Choroid plexus epithelial cell (primary cell): Measurements from ENCODE around the gene COL13A1.

Experiments used
- DNase-seq: peaks from one replicate; pipeline ENCODE4 v3.0.0-alpha.2; 2010; ENCODE audit warnings: low read depth
- H3K4me3 ChIP-seq: 2 replicates; pipeline ENCODE4 v1.5.1; 2011; ENCODE audit warnings: low read depth, mild to moderate bottlenecking, control low read depth, low read length, moderate library complexity
- TF ChIP-seq, protein P1 (sequence below): conservative IDR thresholded peaks from 2 replicates; pipeline ENCODE4 v1.5.1; 2011; ENCODE audit warnings: low read depth, mild to moderate bottlenecking, control low read depth, inconsistent platforms, low read length, moderate library complexity

COL13A1 gene

DNA sequence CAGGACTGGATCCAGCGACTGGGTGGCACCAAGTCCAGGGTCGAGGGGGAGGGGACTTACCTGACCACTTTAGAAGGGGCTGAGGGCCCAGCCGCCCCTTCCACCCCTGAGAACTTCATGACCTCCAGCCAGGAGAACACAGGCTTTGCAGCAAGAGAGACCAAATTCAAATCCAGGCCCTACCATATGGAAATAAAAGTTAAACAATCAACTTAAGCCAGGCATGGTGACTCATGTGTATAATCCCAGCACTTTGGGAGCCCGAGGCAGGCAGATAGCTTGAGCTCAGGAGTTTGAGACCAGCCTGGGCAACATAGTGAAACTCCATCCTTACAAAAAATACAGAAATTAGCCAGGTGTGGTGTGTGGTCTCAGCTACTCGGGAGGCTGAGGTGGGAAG lies 61.9 kb downstream of the COL13A1 start:
- DNase-seq, result peak; percentile 47
- no peak overlapping the region for H3K4me3 ChIP-seq
- TF ChIP-seq, protein P1, sequence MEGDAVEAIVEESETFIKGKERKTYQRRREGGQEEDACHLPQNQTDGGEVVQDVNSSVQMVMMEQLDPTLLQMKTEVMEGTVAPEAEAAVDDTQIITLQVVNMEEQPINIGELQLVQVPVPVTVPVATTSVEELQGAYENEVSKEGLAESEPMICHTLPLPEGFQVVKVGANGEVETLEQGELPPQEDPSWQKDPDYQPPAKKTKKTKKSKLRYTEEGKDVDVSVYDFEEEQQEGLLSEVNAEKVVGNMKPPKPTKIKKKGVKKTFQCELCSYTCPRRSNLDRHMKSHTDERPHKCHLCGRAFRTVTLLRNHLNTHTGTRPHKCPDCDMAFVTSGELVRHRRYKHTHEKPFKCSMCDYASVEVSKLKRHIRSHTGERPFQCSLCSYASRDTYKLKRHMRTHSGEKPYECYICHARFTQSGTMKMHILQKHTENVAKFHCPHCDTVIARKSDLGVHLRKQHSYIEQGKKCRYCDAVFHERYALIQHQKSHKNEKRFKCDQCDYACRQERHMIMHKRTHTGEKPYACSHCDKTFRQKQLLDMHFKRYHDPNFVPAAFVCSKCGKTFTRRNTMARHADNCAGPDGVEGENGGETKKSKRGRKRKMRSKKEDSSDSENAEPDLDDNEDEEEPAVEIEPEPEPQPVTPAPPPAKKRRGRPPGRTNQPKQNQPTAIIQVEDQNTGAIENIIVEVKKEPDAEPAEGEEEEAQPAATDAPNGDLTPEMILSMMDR, result no peak

- TF ChIP-seq, protein P1, result no peak
- peak; percentile 92 for DNase-seq
- no peak overlapping the region for H3K4me3 ChIP-seq
These were observed 62.6 kb downstream of the COL13A1 start for GRCh38 chr10:69864321-69864720.

- TF ChIP-seq, protein P1, result no peak
These were observed 63.7 kb downstream of the COL13A1 start for GRCh38 chr10:69865450-69865849.

DNA sequence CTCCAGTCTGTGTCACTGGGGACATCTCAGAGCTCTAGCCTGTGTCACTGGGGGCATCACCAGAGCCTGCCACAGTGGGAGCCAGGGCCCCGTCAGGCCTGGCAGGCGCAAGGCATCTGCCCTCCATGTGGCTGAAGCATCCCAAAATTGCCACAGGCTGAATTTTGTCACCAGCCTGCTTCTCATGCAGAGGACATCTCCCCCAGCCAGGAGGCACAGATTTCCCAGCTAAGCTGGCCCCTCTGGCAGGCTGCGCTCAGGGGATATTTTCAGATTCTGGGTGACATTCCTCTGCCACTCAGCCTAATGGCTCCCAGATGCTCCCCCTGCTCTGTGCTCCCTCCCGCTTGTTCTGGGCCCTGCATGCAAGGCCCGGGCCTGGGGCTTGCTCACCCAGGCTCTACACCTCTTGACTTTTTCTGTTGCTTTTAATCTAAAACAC lies 64.6 kb downstream of the COL13A1 start:
- no peak for DNase-seq
- TF ChIP-seq, protein P1, result no peak
- H3K4me3 ChIP-seq, result no peak overlapping the region

More at GRCh38 chr10:69865450-69865849, 63.7 kb downstream of the COL13A1 start:
- no peak for DNase-seq
- H3K4me3 ChIP-seq, result no peak overlapping the region

GRCh38 chr10:69866688-69867461 lies 65.2 kb downstream of the COL13A1 start:
- peak; percentile 82 for DNase-seq
- H3K4me3 ChIP-seq, result peak overlapping the region; percentile 35
- TF ChIP-seq, protein P1, result peak; percentile 35

GRCh38 chr10:69867699-69868558 lies 66.2 kb downstream of the COL13A1 start:
- no peak for DNase-seq
- H3K4me3 ChIP-seq, result no peak overlapping the region
- TF ChIP-seq, protein P1, result no peak
